GM19372 (cell line): ENCODE measurements around the gene RNF130.
"Not testable (repeated sequence)": the region's sequence is repeated elsewhere in the genome, so short reads cannot be mapped to it uniquely, and the experiment has no call there.

Source experiments
- ATAC-seq: cut with Tn5 transposase; IDR thresholded peaks from one replicate; pipeline ENCODE4 v1.9.1; 2021; ENCODE audit warnings: mild to moderate bottlenecking, low read depth, moderate library complexity; ENCODE audit not compliant: unreplicated experiment

The RNF130 gene

DNA sequence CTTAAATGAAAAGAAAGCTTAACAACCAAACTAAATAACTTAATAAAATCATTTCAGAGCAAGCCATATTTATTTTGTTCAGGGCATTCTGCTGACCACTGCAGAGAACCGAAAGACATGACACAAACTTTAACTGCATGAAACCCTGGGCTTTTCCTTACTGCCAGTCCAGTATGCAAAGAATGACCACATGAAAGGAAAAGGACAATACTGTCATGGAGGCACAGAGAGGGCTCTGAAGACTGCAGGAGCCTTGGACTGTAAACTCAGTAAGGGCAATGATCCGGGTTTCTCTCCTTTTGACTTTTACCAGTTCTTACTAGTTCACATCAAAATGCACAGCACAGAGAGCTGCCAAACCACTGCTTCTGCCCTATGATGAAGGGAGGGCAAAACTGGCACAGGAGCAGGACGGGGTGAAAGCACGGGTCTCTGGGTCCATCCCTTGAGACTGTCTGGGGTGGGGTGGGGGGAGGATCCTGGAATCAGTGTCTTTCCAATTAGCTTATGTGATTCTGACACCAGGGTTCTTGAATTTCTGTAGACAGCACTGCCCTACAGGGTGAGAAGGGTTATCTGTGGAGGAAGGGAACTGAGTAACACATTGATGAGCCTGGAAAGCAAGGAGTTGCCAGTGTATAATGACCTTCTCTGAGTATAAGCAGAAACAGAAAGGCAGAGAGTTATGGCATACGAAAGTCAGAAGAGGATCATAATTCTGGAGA is 44.7 kb downstream of the RNF130 start:
- no peak for ATAC-seq

DNA sequence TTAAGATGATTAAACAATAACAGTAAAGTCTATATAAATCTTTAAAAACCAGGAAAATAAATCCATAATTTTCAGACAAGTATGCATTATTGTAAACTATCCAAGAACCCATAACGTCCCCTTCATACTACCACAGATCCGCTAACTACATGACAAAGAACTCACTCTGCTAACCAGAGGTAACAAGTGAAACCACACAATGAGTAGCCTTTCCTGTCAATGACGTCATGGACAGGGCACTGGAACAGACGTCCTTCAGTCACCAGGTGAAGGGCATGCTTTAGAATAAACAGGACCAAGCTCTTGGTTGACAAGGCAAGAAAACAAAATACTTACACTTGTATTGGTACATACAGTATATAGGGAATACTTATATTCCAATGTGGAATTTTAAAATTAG is 45.2 kb downstream of the RNF130 start:
- ATAC-seq: no peak

DNA sequence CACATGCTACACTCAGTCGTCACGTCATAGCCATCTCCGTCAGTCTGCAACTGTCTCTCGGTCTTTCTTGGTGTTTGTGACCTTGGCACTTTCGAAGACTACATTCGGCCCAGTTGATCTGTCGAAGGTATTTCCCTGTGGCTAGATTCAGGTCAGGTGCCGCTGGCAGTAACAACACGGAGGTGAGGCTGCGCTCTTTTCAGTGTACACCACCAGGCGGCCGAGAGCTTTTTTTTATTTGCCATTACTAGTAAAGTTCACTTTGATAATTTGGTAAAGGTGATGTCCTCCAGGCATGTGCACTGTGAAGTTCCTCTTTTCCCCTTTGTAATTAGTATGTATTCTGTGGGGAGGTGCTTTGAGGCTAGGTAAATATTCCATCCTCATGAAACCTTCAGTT is 49.7 kb downstream of the RNF130 start:
- ATAC-seq: no peak

DNA sequence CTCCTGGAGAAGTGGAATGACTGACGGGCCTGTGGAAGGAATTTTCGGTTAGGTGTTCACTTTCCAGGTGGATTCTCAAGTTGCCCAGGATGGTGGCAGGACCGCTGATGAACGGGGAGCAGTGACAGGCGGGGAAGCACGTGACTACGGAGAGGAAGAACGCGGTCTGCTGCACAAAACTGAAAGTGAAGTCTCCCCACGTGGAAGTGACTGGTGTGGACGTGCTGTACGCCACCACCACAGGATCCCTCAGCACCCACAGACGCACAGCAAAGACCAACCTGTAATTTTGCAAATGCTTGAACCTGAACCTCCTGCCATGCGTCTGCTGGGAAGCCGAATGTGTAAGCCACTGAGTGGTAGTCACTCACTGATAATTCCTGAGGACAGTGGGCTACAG is 51.4 kb downstream of the RNF130 start:
- ATAC-seq: no peak

DNA sequence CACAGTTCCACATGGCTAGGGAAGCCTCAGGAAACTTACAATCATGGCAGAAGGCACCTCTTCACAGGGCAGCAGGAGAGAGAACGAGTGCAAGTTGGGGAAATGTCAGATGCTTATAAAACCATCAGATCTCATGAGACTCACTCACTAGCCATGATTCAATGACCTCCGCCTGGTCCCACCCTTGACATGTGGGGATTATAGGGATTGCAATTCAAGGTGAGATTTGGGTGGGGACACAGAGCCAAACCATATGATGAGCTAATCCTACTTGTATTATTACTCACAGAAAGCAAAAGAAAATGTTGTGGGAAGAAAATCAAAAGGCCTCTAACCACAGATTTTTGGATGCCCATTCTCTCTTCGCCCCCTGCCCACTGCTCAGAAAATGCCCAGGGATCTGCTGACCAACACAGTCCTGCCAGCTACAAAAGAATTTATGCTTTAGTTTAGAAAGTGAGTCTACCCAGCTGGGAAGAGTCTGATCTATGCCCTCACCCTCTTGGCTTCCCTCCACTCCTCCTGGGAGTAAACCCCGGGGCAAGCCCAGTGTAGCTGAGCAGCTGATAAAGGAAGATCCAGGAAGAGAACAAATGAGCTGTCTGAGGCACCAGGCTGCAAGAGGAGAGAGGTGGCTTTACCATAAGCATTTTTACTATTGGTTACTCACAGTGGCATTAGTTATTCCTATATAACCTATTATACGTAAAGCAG is 53.1 kb downstream of the RNF130 start:
- no peak for ATAC-seq

DNA sequence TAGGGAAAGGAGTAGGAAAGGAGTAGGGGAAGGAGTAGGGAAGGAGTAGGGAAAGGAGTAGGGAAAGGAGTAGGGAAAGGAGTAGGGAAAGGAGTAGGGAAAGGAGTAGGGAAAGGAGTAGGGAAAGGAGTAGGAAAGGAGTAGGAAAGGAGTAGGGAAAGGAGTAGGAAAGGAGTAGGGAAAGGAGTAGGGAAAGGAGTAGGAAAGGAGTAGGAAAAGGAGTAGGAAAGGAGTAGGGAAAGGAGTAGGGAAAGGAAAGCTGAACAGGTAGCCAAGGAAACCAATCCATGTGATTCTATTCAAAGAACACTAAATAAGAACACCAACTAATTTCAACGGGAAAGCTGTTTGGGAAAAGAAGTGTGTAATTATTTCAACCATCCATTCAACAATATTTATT is 56.0 kb downstream of the RNF130 start:
- not testable (repeated sequence) for ATAC-seq

DNA sequence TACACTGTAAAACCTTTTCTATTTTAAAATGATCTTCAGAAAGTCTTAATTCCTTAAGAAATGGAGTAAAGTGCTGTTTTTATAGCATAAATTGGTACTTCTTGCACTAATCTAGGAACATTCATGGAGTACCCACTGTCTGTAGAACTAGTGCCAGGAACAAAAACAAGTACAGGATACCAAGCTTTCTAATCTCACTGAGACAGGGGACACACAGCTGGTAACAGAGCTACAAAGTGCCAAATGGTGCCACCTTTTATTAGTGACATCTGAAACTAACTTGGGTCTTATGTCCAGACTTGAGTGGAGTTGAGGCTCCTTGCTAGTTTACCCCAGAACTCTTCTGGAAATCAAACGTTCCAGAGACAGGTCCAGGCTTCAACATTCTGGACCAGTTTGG is 57.9 kb downstream of the RNF130 start:
- ATAC-seq: no peak

DNA sequence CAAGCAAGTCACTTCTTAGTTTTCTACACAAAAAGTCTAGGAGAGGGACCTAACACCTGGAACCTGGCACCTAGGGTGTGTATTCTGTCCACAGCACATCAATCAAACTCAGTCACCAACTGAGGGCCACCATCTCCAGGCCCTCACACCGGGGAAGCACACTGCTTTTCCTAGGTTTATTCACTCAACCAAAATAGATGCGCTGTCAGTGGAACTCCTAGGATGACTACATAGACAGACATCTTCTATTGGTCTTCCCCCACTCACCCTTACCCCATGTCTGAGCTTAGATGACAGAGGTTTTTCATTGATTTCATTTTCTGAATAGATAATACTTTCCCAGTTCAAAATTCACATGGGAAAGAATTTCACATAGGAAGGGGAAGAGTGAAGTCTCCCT is 59.2 kb downstream of the RNF130 start:
- no peak for ATAC-seq

DNA sequence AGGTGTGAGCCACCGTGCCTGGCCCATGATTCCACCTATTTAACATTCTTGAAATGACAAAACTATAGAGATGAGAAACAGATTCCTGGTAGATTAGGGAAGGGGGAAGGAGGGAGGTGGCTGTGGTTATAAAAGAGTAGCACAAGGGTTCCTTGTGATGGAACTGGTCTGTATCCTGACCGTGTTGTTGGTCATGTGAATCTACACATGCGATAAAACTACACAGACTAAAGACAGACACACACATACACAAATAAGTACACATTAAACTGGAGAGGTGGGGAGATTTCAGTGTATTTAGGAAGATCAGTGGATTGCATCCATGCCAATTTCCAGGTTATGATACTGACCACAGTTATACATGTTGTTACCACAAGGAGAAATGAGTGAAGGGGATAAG is 60.9 kb downstream of the RNF130 start:
- no peak for ATAC-seq

DNA sequence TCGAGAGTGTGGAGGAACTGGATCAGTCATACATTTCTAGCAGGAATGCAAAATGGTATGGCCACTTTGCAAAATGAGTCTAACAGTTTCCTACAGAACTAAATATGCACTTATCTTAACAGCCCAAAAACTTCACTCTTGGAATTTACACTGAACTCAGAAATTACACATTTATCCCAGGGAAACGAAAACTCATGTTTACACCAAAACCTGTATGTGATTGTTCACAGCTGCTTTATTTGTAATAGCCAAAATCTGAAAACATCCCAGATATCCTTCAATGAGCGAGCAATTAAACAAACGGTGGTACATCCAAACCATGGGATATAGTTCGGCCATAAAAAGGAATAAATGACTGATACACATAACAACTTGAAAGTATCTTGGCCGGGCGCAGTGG is 62.0 kb downstream of the RNF130 start:
- no peak for ATAC-seq

DNA sequence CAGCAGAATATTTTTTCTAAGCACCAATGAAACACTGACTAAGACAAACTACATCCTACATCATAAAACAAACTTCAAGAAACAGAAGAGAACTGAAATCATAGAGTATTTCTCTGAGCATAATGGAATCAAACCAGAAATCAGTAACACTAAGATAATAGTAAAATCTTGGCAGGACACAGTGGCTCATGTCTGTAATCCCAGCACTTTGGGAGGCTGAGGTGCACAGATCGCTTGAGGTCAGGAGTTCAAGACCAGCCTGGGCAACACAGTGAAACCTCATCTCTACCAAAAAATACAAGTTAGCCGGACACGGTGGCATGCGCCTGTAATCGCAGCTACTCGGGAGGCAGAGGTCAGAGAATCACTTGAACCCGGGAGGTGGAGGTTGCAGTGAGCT is 63.1 kb downstream of the RNF130 start:
- no peak for ATAC-seq

DNA sequence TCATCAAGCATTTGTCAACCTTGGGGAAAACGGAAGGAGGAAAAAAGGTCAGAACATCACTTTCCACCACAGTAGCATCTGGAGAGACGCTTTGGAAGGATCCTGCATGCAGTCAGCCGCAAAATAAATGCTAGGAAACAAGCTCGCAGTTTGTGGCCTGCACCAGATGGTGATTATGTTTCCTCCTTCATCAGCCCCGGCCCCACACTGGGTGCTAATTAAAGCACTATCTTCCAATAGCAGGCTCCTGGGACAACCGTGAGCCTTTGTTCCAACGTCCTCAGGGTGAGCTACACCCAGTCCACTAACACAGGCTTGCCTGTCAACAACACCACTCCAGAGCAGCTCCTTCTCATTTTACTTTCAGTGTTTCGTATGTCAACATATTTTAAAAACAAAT is 64.0 kb downstream of the RNF130 start:
- no peak for ATAC-seq

DNA sequence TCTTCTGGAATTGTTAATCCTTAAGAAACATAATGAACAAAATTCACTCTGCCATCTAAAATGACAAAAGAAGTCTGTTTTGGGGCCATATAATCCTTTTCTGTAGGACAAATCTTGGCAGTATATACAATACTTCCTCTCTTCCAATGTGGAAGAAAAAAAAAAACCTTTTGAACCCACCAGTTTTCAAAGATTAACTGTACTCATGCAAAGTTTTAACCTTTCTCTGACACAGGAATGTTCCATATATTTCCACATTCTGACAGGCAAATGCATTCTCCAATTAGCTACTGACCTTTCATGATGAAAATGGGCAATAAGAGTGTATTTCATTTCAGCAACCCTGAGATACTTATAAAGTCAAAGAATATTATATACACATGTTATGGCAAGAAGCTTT is 65.4 kb downstream of the RNF130 start:
- no peak for ATAC-seq

DNA sequence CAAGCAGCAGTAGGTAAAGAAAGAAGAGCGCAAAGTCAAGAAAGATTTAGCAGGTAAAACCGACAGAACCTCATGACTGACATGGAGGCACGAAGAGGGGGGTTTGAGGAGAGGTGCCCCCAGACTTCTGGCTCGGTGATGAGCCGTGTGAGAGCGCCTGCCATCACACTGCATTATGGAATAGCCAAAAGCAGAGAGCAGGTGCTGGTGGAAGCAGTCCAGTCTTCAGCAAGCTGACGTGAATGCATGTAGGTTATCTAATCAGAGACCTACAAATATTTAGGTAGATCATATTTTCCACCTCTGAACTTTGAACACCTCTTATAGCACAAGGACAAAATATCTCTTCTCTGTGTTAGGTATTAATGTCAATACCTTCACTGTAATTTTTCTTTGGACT is 68.4 kb downstream of the RNF130 start:
- no peak for ATAC-seq

DNA sequence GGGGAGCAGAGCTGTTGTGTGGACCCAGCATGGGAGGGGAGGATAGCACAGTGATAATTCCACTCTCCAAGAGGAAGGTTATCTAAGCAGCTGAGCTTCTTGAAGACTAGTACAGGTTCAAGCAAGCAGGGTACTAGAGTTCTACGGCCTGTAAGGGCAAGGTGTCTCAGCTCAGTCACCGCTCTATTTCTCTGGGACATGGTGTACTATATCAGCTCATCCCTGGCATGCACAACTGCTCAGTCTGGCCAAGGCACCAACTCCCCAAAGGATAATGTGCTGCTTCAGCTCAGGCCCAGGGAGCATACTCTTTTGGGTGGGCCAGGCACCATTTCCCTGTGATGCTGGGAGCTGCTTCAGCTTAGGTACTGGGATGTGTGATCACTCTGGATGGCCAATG is 69.8 kb downstream of the RNF130 start:
- ATAC-seq: no peak

DNA sequence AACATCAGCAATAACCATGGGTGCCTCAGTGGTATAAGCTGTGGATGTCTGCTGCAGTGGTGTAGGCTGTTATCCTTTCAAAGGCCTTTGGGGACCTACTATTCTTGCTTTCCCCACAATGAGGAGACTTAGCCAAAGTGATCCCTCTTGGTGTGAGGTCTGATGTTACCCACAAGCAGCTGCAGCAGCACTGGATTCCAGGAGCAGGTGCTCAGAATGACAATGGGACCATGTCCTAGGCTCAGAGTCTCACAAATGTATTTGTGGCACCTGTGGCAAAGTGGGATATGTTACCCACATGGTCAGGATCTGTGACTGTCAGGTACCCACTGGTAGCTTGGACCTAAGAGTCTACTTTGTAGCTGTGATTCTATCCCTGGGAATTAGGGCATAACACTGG is 70.4 kb downstream of the RNF130 start:
- ATAC-seq: no peak

DNA sequence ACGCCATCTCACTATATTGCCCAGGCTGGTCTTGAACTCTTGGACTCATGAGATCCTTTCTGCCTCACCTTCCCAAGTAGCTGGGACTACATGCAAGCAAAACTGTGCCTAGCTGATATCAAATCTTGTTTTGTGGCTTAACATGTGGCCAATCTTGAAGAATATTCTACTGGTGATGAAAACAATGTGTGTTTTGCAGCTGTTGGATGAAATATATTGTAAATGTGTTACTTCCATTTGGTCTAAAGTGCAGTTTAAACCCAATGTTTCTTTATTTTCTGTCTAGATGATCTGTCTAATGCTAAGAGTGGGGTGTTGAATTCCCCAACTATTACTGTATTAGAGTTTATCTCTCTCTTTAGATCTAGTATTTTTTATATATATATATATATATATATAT is 73.1 kb downstream of the RNF130 start:
- no peak for ATAC-seq

DNA sequence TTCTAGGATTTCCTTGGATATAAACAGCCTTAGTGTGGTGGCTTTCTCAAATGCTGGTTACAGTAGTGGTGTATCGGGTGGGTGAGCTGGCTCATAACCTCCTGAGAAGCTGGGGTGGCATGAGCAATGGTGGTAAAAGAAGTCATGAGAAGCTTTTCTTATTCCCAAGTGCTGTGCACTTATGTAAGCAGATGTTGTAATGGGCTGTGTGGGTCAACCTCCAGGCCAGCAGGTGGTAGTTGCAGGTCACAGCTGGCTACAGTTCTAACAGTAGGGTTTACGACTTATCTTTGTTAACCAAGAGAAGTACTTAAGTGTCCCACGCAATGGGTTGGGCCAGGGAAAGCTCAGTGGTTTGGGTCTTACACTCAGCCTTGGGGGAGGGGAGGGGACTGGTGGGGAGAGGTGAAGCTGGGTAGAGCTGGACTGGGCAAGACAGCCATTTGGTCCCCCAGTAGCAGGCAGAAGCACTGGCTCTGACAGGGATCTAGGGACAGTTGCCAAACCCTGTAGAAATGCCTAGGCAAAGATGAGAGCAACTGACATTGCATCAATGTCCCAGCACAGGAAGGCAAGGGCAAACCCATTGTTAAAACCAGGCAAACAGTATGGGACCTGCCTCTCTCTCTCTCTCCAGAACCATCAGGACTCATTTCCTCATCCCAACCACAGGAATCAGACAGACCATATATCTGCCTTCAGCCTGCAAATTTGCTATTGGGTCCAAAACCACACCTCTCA is 76.8 kb downstream of the RNF130 start:
- ATAC-seq: no peak

DNA sequence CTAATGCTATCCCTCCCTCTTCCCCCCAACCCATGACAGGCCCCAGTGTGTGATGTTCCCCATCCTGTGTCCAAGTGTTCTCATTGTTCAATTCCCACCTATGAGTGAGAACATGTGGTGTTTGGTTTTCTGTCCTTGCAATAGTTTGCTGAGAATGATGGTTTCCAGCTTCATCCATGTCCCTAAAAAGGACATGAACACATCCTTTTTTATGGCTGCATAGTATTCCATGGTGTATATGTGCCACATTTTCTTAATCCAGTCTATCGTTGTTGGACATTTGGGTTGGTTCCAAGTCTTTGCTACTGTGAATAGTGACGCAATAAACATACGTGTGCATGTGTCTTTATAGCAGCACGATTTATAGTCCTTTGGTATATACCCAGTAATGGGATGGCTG is 78.7 kb downstream of the RNF130 start:
- not testable (repeated sequence) for ATAC-seq

DNA sequence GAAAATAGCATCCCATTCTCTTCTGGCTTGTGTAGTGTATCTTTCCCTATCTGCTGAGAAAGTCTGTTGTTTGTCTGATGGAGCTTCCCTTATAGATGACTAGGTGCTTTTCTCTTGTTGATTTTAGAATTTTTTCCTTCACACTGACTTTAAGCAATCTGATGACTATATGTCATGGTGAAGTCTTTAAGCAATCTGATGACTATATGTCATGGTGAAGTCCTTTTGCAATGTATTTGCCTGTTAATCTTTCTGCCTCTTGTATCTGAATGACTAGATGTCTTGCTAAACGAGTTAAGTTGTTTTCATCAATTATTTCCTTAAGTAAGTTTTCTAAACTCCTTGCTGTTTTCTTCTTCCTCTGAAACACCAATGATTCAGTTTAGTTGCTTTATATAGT is 80.5 kb downstream of the RNF130 start:
- no peak for ATAC-seq

DNA sequence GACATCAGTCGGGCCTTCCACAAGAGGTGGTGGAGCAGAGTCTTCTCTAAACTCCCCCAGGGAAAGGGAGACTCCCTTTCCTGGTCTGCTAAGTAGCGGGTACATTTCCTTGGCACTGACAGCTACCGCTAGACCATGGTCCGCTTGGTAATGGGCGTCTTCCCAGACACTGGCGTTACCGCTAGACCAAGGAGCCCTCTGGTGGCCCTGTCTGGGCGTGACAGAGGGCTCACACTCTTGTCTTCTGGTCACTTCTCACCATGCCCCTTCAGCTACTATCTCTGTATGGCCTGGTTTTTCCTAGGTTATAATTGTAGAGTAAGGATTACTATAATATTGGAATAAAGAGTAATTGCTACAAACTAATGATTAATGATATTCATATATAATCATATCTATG is 81.0 kb downstream of the RNF130 start:
- not testable (repeated sequence) for ATAC-seq

DNA sequence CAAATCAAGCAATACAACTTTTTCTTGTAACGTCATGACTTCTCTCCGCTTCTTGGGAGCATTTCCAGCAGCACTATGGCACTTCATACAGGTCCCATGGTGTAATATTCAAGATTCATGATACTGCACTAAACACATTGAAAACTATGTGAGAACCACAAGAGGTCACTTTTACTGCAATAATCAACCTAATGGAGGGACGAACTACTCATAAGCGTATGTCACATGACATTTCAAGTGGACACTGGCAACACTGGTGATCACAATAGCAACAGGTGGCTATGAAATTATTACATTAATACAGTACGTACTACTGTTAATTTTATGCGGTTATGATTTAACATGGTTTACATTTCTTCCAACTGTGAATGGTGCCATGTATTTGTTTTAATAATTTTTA is 85.2 kb downstream of the RNF130 start:
- ATAC-seq: no peak
